Mesenteric fat pad (tissue), 1 donor: ENCODE measurements around the gene CALD1. TPM values are rescaled to one million over a fixed set of nuclear protein-coding genes. Genes with fewer than 3 reads are reported as not detected.

Experiments used
- DNase-seq: peaks from one replicate; pipeline ENCODE4 v3.0.0-alpha.2; 2020; ENCODE audit warnings: low spot score
- total RNA-seq: library from RNA; stranded (reverse); fragmentation: NEBNext Ultra II Directional; extraction: Animal tissue kit (Norgen Biotek cat#: 25700); gene quantifications from one replicate; pipeline ENCODE4 v1.2.1, GENCODE V29; 2021
- donor health status: DM: yes; HTN: yes; CAD: no.

CALD1 gene
- total RNA-seq, 1 donor from 2014 or later: 227 TPM

- no peak for DNase-seq
Observed at GRCh38 chr7:134892963-134893362, 113.5 kb downstream of the CALD1 start.

GRCh38 chr7:134893920-134894319 lies 114.5 kb downstream of the CALD1 start:
- DNase-seq: no peak

- DNase-seq: no peak
Observed at GRCh38 chr7:134894928-134895327, 115.5 kb downstream of the CALD1 start.

GRCh38 chr7:134896073-134896472 lies 116.6 kb downstream of the CALD1 start:
- no peak for DNase-seq

GRCh38 chr7:134897936-134898335 lies 118.5 kb downstream of the CALD1 start:
- DNase-seq: no peak

GRCh38 chr7:134899729-134900128 lies 120.3 kb downstream of the CALD1 start:
- DNase-seq: no peak

GRCh38 chr7:134900166-134900982 lies 120.9 kb downstream of the CALD1 start:
- no peak for DNase-seq

GRCh38 chr7:134901389-134902020 lies 122.1 kb downstream of the CALD1 start:
- no peak for DNase-seq

- no peak for DNase-seq
Observed at GRCh38 chr7:134902058-134902457, 122.6 kb downstream of the CALD1 start.

- no peak for DNase-seq
Observed at GRCh38 chr7:134903073-134903790, 123.8 kb downstream of the CALD1 start.

- DNase-seq: no peak
Observed at GRCh38 chr7:134905375-134905774, 125.9 kb downstream of the CALD1 start.

- no peak for DNase-seq
Observed at GRCh38 chr7:134907000-134907399, 127.6 kb downstream of the CALD1 start.

GRCh38 chr7:134907639-134908038 lies 128.2 kb downstream of the CALD1 start:
- no peak for DNase-seq

- no peak for DNase-seq
Observed at GRCh38 chr7:134908289-134908688, 128.9 kb downstream of the CALD1 start.

- no peak for DNase-seq
Observed at GRCh38 chr7:134910214-134910890, 130.9 kb downstream of the CALD1 start.

GRCh38 chr7:134910968-134911367 lies 131.5 kb downstream of the CALD1 start:
- DNase-seq: no peak

- no peak for DNase-seq
Observed at GRCh38 chr7:134916171-134916883, 136.9 kb downstream of the CALD1 start.

GRCh38 chr7:134919240-134919641 lies 139.8 kb downstream of the CALD1 start:
- DNase-seq: no peak

- DNase-seq: no peak
Observed at GRCh38 chr7:134920026-134920753, 140.8 kb downstream of the CALD1 start.
